Measurements from ENCODE around the gene AGPAT2. TPM values are rescaled to one million over a fixed set of nuclear protein-coding genes. Genes with fewer than 3 reads are reported as not detected.

The AGPAT2 gene
- total RNA-seq, 1 experiment from 2014 or later = 40.2 TPM

GRCh38 chr9:136676297-136676794, 10.9 kb downstream of the AGPAT2 start:
- Mint-ChIP-seq H3K4me3 (no peak overlapping the region), H3K9me3 (no peaks in the 10 kb centered on the region), H3K36me3 (no peaks in the 10 kb centered on the region), H3K27me3 (ENCODE audit: low read depth) (no peaks in the 10 kb centered on the region), H3K27ac (no peak overlapping the region), H3K4me1 (0 out of 2 replicates have a peak, but pooled peaks cover 5% of the 10 kb centered on the region)
- ChIA-PET CTCF (interaction anchor here (0.9 to 2.6 kb wide), 6 partner anchors 11 to 72 kb away, joined by 3 to 17 read pairs (median 4); partner anchors contain the start of genes AGPAT2 and LCN10), POLR2A (interaction anchor here (0.5 to 0.9 kb wide), 2 partner anchors 11 to 29 kb away, joined by 3 to 6 read pairs; partner anchors contain the start of gene AGPAT2)
- ATAC-seq (no peak), DNase-seq (ENCODE audit: low spot score) (no peak)
- TF ChIP-seq ZNF263 (CRISPR knock-in tag; IDR thresholded peaks at IDR 0.05; ENCODE audit: low read depth) (no peak), CDX4 (CRISPR knock-in tag; IDR thresholded peaks at IDR 0.05; ENCODE audit: borderline replicate concordance) (no peak), ETV6 (CRISPR knock-in tag; IDR thresholded peaks at IDR 0.05) (no peak), NR2C2 (CRISPR knock-in tag; IDR thresholded peaks at IDR 0.05) (no peak), ZBTB43 (CRISPR knock-in tag; IDR thresholded peaks at IDR 0.05) (no peak), HMGA2 (CRISPR knock-in tag; IDR thresholded peaks at IDR 0.05) (no peak), CTCF (IDR thresholded peaks at IDR 0.05) (no peak), E2F4 (CRISPR knock-in tag; IDR thresholded peaks at IDR 0.05; ENCODE audit: borderline replicate concordance, low read depth) (no peak), ZNF425 (CRISPR knock-in tag; conservative IDR thresholded peaks at IDR 0.05) (no peak), FOXK1 (CRISPR knock-in tag; IDR thresholded peaks at IDR 0.05) (no peak)

- ATAC-seq (no peak), DNase-seq (ENCODE audit: low spot score) (no peak)
- H3K9me3 Mint-ChIP-seq = no peaks in the 10 kb centered on the region
- H3K4me1 Mint-ChIP-seq = 0 out of 2 replicates have a peak, but pooled peaks cover 5% of the 10 kb centered on the region
- no peaks in the 10 kb centered on the region for H3K27me3 Mint-ChIP-seq (ENCODE audit: low read depth)
- no peak overlapping the region for H3K27ac Mint-ChIP-seq
- ChIA-PET CTCF (interaction anchor here (0.6 to 2.6 kb wide), 7 partner anchors 11 to 120 kb away, joined by 3 to 17 read pairs (median 3); partner anchors contain the start of genes AGPAT2 and LCN10), POLR2A (interaction anchor here (0.5 to 0.9 kb wide), 3 partner anchors 11 to 47 kb away, joined by 3 to 6 read pairs (median 6); partner anchors contain the start of gene AGPAT2)
- no peaks in the 10 kb centered on the region for H3K36me3 Mint-ChIP-seq
- H3K4me3 Mint-ChIP-seq = no peak overlapping the region
- no peak for TF ChIP-seq ATF1 (CRISPR knock-in tag; IDR thresholded peaks at IDR 0.05)
- TF ChIP-seq CDX4 (CRISPR knock-in tag; IDR thresholded peaks at IDR 0.05; ENCODE audit: borderline replicate concordance) = peak; percentile 56; the same call in 1 of the 2 replicates
These were observed 11.6 kb downstream of the AGPAT2 start for GRCh38 chr9:136675477-136676296.

Measured in WTC11 (cell line).